HG02610 (cell line): ENCODE data around the gene DSP.

ENCODE experiments used
- ATAC-seq: cut with Tn5 transposase; IDR thresholded peaks from one replicate; pipeline ENCODE4 v1.9.1; 2021; ENCODE audit warnings: mild to moderate bottlenecking, moderate library complexity; ENCODE audit not compliant: unreplicated experiment

The DSP gene

DNA sequence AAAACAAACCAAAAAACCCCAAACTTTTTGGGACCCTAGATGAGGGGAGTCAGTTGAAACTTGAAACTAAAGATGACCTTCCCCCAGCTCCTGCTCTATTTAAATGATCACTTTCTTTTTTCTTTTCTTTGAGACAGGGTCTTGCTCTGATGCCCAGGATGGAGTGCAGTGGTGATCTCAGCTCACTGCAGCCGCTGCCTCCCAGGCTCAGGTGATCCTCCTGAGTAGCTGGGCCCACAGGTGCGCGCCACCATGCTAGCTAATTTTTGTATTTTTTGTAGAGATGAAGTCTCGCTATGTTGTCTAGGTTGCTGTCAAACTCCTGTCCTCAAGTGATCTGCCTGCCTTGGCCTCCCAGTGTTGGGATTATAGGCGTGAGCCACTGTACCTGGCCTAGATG is 7.3 kb upstream of the DSP start:
- no peak for ATAC-seq

DNA sequence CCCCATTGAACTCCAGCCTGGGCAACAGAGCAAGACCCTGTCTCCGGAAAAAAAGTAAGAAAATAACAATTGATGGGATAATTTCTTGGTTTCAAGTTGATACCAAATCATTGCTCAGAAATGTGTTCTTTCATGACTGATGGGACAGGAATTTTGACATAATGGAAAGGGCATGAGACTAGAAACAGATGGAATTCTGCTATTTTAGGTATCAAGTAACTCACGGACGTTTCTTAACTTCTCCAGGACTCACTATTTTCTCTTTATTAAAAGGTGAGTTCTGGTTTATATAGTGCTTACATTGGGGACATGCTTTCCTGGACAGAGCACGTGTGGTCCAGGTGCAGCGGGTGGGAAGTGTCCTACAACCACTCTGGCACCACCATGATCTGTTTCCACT is 6.0 kb upstream of the DSP start:
- ATAC-seq: no peak

DNA sequence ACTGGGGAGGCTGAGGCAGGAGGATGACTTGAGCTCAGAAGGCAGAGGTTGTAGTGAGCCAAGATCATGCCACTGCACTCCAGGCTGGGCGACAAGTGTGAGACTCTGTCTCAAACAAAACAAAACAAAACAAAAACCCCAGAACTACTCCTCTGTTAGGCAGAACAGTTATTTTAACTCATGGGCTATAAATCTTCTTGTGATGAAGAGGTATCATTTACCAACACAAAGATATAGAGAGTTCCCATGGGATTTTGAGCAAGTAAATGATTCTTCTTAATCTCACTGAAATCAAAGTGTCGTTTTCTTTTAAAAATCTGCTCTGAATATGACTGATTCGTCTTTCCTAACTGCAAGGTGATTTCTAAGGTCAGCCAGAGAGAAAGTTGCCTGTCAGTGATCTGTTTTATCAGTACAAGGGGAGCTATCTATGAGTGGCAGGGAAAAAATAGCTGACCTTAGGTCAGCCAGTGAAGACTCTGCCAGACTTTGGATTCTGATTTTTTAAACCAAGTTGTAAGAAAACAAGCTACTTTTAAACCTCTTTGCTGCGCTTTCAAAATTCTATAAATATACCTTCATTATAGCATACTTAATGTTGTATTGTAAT is 3.8 kb upstream of the DSP start:
- no peak for ATAC-seq

DNA sequence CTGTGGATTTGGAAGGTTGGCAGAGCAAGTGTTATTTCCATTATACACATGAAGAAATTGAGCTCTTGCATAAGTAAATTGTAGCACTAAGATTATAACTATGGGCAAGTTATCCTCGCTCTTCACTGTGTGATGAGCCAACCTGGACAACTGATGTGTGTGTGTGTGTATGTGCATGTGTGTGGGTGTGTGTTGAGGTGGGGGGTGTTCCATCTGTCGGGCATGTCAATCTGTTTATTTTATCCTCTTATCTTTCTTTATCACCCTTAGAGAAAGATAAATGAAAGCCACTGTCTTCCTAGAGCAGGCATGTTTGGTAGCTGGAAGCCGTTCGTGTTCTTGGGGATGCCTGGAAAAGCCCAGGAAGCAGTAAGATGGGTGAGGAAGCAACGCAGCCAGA is 3.0 kb upstream of the DSP start:
- no peak for ATAC-seq

DNA sequence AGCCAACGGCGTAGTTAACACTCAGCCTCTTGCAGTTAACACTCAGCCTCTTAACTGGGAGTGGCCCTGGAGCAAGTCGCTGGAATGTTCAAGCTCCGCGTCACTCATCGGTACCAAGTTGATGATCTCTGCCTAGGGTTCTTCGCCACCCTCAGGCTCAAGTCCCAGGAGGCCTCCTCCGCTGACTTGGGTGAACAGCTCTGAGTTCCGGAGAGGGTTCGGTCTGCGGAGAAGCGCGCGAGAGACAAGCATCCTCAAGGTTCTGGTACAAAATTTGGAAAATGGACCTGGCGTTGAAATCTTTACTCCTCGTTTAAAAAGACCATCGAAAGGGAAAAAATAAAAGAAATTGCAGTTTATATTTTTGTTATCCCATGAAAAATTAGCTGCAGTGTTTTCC is 876 bp upstream of the DSP start:
- no peak for ATAC-seq

DNA sequence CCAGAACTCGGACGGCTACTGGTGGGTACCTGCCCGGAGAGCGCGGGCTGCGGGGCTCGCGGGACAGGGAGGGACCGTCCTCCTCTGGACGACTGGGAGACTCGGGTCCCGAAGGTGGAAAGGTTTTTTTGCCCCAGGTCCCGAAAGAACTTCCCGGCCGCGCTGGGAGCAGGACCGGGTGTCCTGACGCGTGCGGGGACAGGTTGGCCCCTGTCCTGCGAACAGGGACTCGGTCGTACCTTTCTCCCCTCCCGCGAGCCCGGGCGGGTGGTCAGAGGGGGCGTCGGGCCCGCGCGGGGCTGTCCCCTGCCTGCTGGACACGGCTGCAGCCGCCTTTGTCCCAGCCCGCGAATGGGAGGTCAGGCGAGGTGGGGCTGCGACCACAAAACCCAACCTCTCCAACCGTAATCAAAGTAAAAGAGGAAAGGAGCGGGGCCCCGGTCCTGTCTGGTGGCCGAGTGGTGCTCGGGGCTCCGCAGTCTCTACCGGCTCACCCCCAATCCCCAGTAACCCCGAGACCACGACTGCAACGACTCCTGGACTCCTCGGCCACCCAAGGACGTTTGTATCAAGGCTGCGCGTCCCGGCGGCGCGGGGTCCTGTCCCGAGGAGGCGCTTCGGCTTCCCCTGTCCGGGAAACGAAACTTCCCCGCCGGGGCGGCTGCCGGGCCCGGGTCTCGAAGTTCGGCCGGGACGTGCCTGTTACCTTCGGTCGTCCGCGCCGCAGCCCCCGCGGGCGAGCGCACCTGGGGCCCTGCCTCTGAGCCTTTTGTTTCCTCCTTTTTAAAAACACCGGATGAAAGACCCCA is 798 bp downstream of the DSP start:
- ATAC-seq: no peak

DNA sequence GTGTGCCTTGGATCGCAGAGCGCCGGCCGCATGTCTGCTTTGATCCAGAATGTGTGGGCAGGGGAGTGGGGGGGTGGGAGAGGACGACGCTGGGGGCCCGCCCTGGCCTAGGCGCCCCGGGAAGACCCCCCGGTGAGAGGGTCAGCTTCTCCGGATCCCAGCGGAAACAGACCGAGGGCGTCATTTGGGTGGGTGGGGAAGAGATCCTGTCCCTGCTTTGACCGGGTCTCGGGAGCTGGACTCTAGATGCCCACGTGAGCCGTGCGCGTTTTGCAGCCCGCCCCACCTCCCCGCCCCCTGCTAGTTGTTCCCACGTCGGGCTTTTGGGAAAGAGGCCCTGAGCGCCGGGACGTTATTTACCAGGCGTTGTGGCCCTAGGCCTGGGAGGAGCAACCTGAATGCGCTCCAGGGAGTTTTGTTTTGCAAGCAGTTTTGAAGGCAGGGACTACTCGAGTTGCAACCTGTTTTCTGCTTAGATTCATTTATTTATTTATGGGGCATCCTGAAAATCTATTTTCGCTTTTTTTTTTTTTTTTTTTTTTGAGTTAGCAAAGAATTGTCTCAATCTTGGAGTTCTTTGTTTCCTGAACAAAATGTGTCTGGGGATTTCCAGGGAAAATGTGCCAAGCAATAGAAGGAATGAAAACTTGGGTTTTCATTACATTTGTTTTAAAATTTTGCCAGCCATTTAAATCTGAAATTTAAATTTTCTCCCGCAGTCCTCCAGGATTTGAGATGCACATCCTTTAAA is 1.6 kb downstream of the DSP start:
- no peak for ATAC-seq

DNA sequence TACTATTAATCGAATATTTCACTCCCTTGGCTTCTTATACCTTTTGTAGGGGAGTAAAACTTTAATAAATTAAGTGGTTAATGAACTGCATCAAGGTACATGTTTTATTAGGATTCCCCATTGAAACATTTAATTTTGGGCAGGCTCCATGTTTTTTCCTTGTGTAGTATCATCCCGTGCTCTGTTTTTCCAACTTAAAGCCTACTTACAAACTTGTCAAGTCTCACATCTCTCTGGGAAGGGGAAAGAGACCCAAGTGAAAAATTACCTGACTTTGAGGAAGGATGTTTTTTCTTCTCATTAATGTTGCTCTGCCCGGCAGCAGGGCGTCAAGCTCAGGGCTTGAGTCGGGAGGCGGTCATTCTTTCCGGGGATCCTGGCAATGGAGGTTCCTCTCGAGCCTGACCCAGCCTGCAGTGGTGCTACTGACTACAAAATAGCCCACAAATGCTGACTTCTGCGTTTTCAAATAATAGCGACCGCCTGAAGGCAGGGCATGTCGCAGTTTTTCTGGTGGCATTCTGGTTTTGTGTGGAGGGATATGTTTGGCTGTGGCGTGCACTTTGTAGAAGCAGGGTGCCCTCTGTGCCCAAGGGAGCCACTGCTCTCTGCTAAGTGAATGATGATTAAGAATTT is 2.4 kb downstream of the DSP start:
- ATAC-seq: no peak

DNA sequence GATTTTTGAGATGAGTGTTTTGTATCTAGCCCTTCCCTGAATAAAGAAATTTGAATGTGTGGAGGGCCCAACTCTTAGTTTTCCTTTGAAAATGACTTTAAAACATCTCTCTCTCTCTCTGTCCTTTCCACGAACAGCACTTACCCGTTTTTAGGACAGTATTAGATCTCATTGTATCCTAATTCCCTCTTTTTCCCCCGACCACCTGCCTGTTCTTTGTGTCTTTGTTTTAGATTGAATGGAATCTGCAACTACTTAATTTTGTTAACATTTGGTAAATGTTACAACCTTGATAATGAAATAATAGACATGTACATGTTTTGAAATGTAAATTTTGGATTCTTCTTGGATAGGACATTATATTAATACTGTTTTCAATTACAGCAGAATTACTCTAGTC is 3.1 kb downstream of the DSP start:
- no peak for ATAC-seq

DNA sequence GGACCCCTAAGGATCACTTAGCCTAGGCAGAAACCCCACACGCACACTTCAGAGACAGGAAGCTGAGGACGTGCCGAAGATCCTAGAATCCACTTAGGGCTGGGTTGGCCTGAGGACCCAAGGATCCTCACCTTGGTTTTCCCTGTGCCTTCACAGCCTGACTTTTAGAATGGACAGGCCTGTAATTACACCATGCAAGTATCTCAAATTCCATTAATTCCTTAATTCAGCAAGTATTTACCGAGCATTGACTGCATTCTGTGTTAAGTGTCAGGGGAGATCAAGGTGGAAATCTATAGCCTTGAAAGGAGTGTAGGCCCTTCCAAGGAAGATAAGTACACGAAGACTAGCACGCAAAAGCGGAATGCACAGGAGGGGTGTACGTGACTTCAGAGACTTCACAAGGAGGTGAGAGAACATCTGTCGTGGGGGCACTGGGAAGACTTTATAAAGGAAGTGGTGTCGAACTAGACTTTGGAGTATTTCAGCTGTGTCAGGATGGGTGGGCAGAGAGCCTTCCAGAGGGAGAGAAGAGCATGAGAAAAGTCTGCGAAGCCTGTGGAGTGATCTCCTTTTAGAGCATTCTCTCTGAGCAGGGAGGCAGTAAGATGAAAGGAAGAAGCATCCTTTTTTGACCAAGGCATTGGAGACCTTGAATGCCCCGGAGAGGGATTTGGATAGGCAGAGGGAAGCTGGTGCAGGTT is 4.0 kb downstream of the DSP start:
- no peak for ATAC-seq

DNA sequence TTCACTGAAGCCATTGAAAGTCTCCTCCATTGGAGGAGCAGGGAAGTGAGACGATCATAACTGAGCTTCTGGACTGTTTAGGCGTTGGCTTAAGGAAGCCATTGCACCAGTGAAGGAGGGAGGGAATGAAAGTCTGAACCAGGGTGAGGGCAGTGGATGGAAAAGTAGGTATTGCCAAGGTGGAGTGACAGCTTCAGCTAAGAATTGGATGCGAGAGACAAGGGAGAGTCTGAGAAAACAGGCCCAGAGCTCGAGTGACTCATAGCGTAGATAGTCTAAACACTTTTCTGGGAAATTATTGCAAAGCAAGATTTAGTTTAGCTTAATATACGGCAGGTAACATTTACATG is 4.5 kb downstream of the DSP start:
- ATAC-seq: no peak

DNA sequence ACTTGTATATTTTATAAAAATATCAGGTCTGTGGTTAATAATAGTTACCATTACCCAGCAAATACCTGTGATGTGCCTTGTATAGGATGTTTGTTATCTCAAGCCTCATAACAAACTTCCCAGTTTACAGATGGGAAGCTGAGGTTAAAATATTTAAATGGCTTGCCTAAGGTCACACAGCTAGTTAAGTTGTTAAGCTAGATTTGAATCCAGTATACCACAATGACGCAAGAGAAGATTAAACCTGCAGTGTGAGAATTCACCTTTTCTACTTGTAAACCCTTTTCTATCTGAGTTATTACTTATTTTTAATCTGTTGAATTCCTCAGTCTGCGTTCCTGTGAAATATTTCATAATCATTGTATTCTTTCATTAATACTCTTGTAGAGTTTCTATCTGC is 4.9 kb downstream of the DSP start:
- no peak for ATAC-seq

DNA sequence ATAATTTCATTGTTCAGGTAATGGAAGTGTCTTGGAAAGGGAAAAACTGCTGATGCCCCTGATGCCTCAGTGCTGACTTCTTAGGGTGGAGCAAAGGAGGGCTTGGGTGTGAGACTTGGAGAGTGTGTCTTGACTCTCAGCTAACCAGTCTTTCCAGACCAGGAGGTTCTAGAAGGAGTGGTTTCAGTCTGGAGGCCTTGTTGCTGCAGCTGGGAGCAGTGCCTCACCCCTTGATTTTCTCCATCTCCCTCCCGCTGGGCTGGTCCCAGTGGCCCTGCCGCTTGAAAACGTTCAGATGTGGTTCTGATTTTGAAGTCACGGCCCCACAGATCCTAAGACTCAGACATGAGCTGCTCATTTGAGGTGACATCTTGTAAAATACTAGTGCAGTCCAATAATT is 5.4 kb downstream of the DSP start:
- no peak for ATAC-seq

DNA sequence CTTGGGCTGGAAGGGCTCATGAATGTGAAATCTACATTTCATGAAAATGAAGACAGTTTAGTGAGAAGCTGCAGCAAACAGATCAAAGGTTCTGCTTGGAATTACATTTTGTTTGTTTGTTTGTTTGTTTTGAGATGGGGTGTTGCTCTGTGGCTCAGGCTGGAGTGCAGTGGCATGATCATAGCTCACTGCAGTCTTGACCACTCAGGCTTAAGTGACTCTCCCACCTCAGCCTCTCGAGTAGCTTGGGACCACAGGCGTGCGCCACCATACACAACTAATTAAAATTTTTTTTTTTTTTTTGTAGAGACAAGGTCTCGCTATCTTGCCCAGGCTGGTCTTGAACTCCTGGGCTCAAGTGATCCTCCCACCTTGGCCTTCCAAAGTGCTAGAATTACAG is 5.8 kb downstream of the DSP start:
- ATAC-seq: no peak

DNA sequence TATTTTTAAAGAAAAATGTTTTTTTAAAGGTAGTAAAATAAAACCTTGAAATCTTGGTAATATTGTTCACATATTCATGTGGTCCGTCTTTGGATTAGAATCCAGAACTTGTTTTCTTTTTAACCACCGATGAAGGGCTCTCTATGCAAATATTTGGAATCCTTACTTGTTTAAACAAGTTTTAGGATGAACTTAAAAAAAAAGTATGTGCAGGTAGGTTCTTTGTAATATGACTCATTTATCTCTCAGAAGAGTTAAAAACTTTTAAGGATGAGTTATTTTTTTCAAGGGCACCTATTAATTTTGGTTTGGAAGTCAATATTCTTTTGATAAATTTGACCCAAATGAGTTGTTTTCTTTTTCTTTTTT is 8.9 kb downstream of the DSP start:
- ATAC-seq: no peak

DNA sequence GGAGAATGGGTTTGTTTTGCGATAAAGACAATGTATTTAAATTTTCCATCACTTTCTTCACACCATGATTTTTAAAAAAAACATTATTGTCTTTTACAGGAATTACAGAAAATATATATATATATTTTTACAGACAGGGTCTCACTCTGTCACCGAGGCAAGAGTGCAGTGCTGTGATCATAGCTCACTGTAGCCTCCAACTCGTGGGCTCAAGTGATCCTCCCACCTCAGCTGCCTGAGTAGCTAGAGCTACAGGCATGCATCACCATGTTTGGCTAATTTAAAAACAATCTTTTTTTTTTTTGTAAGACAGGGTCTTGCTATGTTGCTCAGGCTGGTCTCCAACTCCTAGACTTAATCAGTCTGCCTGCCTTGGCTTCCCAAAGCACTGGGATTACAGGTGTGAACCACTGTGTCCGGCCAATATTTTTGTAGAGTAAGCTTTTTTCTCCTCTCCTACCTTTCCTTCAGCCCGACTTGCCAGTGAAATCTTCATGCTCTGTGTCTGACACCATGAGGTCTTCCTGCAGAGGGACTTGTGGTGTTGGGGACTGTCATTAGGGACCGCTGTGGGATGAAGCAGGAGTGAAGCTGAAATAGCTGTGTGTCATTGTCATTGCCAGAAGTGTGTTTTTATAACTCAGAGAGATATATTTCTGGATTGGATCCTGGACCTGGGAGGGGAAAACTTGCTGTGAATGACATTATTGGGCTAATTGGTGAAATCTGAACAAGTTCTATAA is 13.2 kb downstream of the DSP start:
- ATAC-seq: no peak

DNA sequence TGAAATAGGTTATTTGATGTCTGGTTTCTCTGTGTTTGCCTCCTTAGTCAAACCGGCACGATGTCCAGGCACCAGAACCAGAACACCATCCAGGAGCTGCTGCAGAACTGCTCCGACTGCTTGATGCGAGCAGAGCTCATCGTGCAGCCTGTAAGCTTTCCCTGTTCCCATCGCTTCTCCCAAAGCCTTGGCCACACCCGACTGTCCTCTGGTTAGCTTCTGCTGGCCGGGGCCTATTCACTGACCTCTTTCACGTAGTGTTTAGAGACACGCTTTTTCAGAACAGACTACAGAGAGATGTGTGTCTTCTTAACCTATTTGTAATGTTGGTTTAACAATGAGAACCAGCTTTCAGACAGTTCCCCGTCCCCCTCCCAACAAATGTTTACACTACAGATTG is 14.2 kb downstream of the DSP start:
- ATAC-seq: no peak

DNA sequence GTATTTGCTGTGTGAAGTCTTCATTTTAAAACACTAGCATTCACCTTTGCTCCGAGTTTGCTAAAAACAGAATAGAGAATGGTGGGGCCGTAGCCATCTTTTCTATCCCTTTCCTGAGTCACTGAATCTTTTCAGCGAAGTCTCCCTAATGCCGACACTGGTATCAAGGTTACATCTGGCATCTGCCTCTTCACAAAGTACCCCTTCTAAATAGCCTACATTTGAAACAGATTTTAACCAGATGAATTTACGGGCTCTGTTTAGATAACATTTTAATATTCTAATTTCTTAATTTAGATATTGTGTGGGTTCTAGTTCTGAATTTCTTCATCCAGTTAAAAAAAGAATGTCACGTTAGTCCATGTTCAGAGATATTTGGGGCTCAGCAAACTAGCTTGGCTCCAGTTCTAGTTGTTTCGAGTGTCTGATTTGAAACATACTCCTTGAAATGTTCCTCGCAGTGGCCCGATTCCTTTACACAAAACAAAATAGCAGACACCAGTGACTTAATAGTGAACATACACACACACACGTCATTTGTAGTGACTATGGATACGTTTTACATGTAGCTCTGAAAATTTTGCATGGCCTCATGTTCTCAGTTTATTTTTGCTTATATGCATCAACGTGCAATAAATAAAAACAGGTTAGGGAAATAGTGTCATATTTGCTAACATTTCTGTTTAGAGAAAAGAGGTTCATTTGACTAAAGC is 15.1 kb downstream of the DSP start:
- no peak for ATAC-seq

DNA sequence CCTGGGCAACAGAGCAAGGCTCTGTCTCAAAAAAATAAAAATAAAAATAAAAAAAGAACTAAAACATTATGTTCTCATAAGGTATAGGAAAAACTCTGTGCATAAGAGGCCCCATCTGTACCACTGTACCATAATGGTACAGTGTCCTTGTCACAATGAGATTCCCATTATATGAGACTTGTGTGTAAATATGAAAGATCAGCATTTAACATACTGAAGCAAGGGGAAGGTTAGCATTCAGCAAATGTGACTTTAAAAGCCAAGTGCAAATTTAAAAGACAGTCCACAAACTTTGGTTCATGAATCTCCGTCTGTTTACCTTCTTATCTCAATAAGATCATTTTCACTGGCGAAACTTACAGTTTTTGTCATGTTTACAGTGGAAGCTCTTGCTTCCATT is 16.2 kb downstream of the DSP start:
- no peak for ATAC-seq

DNA sequence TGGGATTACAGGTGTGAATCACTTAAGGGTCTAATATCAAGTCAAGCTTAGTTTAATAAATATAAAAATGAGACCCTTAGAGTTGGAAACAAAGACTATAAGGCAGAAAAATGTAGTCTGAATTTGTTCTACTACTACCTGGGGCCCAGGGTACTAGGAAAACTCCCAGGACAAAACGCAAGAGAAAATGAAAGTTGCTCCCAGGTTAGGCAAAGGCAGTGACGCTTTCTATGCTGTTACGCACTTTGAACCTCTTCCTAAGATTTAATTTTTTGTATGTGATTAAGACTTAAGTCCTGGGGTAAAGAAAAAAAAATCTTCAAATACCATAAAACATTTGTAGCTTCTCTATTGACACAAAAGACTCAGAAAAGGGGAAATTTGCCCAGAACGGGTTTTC is 17.3 kb downstream of the DSP start:
- no peak for ATAC-seq
